Fibroblast of skin of right biceps (primary cell): Measurements from ENCODE around the gene ARL5B.
"Not testable (repeated sequence)": the region's sequence is repeated elsewhere in the genome, so short reads cannot be mapped to it uniquely, and the experiment has no call there.

Source experiments
- DNase-seq: peaks from one replicate; pipeline ENCODE4 v3.0.0-alpha.2; 2013

The ARL5B gene, protein sequence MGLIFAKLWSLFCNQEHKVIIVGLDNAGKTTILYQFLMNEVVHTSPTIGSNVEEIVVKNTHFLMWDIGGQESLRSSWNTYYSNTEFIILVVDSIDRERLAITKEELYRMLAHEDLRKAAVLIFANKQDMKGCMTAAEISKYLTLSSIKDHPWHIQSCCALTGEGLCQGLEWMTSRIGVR

DNA sequence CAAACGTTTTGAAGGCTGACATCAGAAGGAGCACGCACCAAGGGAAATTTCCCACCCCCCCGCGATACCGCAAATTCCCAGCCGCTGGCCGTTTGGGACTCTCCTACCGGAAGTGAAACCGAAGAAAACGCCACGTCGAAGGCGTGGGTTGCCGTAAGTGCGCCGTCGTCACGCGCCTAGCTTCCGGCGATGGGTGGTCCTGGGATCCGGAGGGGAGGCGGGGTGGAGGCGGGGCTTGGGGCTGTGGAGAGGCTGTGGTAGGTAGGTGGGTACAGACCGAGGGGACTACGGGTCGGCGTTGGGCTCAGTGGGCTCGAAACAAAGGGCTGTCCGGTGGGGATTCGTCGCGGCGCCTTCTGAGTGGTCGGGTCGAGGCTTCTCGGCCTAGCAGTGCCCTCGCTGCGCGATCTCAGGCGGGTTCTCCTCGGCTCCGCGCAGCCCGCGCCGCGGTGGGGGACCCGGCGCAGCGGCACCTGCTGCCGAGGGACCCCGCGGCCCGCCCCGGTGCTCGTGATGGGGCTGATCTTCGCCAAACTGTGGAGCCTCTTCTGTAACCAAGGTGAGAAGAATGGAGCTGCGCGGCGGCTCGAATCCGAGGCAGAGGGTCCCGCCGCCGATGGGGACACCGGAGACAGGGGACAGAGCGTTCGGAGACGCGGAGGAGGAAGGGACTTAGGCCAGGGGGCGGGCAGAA lies at the start of gene ARL5B:
Gene ARL5B, plus strand, starts transcription at position 307 of the 694 bp plus-strand sequence. Its CDS starts 207 bp downstream, at position 514.
- DNase-seq = peak; percentile 99

DNA sequence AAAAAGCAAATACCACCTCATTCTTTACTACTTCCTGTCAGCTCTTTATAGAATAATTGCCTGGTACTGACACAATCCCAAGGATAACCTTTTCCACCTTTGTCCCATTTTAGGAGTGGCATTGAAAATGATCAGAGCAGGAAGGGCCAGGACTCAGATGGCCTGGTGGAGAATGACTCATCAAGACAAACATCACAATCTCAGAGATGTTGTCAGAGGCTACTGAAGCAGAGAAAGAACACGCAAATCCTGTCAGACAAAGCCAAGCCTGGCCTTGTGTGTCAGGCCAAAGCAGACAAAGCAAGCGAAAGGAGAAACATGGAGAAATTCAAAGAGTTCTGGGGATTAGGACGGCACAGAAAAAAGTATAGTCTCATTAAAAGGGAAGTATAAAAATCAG lies 48.7 kb upstream of the ARL5B start:
- DNase-seq = peak; percentile 60

DNA sequence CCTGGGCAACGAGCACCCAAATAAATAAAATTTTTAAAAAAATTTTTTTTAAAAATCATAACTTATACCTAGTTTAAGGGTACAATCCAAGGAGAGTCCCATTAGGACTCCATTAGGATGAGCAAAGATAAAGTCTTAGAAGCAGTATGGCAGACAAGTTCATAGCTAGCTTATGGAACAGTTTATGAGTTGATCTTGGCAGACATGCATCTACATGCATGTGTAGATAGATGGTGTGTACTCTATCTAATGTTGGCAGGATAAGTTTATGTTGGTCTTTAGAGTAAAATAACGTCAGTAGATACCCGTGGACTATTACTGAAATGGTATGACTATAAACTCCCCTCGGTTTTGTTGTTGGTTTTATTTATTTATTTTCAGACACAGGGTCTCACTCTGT lies 48.1 kb upstream of the ARL5B start:
- no peak for DNase-seq

DNA sequence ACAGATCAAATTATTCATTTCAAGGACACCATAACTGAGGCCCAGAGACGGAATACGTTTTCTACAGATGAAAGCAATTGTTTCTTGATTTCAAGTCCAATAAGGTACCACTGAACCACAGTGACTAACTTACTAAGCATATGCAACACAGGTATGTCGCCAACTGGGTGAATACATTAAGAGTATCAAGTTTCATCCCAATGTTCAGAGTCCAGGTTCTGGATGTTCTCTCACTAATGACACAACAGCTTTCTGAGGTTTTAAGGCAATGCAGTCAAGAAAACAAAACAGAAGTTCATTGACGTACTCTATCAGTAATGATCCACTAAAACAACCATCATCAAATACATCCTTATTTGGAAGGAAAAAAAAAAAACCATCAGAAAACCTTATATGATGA lies 43.6 kb upstream of the ARL5B start:
- DNase-seq = no peak

DNA sequence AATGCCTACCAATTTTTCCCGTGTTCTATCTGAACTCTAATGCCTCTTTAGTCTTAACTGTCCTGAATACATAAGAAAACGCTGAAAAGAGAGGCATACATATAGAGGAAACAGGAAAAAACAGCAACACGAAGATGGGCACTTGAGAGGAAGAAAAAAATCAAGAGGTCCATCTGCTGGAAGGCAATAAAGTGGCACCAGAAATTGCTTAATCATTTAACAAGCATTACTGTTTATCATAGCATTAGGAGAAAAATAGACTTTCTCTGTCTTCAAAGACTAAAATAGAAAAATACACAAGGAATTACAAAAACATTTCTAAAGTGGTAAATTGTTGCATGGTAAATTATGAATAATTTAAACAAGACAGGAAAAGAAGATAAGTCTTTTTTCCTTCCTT lies 42.9 kb upstream of the ARL5B start:
- DNase-seq = no peak

DNA sequence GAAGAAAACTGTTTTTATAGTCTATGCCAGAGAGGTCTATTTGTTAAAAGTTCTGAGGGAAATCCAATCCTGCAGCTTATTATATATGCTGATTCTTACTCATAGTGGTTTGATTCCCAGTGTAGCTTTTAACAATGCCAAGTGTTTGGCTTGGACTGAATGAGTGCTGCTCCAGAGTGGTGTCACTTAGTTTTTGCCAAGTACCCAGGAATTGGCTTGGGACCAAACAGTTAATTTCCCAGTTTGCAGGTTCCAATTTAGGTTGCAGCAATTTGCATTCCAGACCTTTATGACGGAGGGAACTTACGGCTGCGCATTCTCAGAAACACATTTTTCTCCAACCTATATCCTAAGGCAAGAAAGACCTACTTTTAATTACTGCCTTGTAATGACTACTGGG lies 40.2 kb upstream of the ARL5B start:
- no peak for DNase-seq

DNA sequence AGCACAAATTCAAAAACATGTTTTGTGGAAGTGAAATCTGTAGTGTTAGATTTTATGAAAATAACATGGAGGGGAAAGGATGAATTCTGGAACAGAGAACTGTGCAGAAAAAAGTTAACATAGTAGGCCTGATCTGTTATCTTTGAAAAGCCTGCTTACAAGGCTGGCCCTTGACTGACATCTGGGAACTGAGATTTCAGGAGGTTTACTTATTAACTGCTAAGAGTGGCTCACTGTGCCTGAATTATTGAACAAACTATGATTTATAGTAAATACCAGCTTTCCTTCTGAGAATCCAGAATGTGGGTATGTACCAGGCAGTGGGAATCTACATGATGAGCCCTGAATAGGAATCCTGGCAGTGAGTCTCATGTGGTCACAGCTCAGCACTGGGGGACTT lies 38.4 kb upstream of the ARL5B start:
- DNase-seq = no peak

DNA sequence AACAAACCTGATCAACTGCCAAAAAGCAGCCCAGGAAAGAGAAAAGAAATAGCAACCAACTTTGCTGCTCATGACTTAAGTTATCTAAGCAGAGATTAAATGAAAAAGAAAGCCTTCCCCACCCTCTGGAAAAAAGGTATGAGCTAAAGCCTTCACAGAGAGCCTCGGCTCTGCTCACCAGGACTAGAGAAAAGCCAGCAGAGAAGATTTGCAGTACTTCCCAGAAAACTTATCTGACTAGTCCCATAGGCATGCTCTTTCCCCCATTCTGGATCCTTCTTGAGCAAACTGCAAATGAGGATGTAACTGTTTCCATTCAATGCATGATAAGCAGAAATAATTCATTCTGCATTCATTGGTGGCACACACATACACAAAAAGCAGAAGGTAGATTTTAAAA lies 35.6 kb upstream of the ARL5B start:
- peak; percentile 49 for DNase-seq

DNA sequence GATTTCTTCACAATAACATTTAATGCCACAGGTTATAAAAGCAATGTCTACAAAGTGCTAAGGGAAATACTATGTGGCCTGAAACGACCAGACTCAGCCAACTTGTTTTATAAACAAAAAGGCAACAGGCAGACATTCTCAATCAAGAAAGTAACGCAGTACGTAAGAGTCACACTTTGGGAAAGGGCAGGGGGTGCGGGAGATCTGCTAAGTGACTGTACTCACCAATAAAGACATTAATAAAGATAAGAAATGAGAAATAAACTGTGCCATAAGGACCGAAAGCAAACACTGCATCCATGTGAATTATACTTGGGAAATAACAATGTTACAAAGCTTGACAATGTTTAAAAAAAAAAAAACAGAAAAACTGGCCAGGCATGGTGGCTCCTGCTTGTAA lies 33.3 kb upstream of the ARL5B start:
- DNase-seq = no peak

DNA sequence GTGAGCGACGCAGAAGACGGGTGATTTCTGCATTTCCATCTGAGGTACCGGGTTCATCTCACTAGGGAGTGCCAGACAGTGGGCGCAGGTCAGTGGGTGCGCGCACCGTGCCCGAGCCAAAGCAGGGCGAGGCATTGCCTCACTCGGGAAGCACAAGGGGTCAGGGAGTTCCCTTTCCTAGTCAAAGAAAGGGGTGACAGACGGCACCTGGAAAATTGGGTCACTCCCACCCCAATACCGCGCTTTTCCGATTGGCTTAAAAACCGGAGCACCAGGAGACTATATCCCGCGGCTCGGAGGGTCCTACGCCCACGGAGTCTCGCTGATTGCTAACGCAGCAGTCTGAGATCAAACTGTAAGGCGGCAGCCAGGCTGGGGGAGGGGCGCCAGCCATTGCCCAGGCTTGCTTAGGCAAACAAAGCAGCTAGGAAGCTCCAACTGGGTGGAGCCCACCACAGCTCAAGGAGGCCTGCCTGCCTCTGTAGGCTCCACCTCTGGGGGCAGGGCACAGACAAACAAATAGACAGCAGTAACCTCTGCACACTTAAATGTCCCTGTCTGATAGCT lies 31.7 kb upstream of the ARL5B start:
- DNase-seq = peak; percentile 67

DNA sequence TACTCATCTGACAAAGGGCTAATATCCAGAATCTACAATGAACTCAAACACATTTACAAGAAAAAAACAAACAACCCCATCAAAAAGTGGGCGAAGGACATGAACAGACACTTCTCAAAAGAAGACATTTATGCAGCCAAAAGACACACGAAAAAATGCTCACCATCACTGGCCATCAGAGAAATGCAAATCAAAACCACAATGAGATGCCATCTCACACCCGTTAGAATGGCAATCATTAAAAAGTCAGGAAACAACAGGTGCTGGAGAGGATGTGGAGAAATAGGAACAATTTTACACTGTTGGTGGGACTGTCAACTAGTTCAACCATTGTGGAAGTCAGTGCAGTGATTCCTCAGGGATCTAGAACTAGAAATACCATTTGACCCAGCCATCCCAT lies 26.7 kb upstream of the ARL5B start:
- not testable (repeated sequence) for DNase-seq

DNA sequence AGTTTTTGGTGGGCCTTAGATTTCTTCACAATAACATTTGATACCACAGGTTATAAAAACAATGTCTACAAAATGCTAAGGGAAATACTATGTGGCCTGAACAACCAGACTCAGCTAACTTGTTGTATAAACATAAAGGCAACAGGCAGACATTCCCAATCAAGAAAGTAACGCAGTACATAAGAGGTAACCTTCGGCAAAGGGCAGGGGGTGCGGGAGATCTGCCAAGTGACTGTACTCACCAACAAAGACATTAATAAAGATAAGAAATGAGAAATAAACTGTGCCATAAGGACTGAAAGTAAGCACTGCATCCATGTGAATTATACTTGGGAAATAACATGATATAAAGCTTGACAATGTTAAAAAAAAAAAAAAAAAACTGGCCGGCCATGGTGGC lies 23.2 kb upstream of the ARL5B start:
- DNase-seq = no peak

DNA sequence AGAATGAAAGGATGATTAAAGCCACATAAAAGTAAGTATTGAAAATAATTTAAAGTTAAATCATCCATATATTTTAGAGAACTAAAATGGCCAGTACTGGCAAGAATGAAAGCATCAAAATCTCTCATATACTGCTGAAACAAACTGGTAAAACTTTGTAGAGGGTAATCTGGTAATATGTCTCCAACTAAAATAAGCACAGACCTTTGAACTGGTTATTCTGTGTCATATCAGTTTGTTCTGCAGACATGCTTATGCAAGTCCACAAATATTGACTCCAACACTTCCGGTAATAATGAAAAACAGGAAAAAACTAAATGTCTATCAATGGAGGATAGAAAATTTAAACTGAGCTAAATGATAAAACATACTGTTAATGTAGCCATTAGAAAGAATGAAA lies 21.8 kb upstream of the ARL5B start:
- DNase-seq = not testable (repeated sequence)

DNA sequence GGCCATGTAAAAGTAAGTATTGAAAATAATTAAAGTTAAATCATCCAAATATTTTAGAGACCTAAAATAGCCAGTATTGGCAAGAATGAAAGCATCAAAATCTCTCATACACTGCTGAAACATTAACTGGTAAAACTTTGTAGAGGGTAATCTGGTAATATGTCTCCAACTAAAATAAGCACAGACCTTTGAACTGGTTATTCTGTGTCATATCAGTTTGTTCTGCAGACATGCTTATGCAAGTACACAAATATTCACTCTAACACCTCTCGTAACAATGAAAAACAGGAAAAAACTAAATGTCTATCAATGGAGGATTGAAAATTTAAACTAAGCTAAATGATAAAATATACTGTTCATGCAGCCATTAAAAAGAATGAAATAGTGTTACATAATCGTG lies 19.5 kb upstream of the ARL5B start:
- DNase-seq = not testable (repeated sequence)

DNA sequence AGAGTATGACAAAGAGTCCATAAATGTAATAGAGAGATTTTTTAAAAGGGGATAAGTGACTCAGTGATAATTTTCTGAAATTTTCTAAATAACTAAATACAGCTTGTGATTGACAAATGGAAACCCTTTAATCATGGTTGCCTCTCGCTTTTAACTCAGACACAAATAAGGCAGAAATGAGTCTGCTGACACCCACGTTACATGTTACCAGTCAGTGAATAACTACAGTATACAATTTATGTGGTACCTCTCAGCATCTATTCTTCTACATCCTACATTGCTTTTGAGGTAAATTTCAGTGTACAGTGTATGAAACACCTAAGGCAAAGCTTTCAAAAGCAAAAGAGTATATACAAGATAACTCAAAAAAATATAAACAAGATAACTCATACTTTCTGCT lies 12.1 kb upstream of the ARL5B start:
- no peak for DNase-seq

DNA sequence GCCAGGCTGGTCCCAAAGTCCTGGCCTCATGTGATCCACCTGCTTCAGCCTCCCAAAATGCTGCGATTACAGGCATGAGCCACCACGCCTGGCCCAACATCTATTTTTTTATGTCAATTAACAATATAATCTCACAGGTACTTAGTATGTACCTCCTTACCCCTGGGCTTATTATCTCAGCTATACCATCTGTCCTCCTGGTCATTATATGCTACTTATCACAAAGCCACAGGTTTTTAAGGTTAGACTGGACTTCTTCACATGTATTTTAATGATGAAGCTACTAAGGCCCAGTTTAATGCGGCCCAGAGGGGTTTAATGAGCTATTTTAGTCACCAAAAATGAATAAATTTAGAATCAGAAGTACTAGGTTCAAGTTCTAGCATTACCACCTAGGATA lies 11.3 kb upstream of the ARL5B start:
- DNase-seq = no peak

DNA sequence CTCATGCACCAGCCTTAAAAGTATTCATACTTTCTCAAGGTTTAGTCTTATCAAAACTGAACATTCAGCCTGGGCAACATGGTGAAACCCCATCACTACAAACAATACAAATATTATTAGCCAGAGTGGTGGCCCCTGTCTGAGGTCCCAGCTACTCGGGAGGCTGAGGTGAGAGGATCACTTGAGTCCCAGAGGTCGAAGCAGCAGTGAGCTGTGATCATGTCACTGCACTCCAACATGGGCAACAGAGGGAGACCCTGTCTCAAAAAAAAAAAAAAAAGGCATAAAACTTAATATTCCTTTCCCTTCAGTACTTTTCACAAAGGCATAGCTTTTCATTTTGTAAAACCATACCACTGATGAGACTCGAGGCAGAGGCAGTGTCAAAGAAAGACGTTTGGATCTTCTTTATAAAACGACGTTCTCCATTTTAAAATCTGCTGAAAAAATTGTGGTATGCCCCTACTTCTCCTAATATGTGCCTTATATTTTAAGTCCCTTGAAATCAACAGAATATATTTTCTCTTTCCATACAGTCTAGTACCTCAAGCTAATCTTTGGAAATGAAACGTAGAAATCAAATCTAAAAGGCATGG lies 9.8 kb upstream of the ARL5B start:
- no peak for DNase-seq

DNA sequence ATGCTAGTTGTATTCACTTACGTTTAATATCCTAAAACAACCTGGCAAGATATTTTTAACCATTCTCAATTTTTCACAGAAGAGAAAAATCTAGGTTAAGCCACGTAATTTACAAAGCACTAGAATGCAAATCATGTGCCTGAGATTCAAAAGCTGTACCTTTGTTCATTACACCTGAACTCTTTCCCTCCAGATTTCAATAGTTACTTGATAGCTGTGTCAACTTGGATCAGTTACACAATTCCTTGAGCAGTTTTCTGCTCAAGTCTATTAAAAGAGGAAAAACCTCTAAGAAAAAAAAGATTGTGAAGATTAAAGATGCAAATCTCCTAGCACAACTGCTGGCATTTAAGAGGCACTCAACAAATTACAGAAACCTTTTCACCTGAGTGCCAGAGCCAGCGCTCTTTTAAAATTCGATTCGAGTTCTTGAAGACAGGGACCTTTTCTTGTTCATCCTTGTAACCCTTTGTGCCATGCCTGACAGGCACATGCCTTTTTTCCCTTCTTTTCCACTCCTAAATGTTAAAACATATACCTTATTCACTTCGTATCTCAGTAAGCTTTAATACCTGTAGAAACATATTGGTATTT lies 8.7 kb upstream of the ARL5B start:
- no peak for DNase-seq

DNA sequence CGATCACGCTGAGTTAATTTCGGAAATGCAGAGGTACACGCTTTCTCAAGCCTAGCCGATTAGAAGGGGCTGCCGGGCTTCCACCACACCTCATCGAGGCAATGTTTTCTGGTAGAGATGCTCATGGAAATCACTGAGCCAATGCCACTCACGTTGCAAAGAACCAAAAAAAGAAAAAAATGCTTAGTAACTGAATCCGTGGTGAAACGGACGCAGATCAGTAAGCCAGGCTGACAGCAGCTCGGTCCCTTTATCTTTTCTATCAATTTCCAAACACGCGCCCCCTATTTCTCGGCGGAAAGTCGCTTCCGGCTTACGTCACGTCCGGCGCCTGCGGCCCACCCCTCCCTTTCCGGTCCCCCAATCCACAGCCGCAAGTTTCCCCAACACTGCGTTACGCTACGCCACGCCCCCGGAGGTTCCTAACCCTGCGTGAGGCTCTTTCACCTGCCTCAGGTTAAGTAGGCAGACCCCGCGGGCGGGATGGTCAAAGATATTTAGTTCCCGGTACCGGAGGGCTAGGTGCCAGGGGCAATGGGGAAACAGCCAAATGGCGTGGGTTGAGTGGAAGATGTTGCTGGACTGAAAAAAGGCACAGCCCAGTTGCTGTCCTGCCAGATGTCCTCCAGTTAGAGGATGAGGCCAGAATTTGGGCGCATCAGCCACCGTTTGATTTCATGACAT lies 7.8 kb upstream of the ARL5B start, which contains the start of gene NSUN6:
Gene NSUN6, minus strand, starts transcription at position 264 of the 684 bp plus-strand sequence. CDS start 384 bp downstream, outside the sequence.
- DNase-seq = peak; percentile 86

DNA sequence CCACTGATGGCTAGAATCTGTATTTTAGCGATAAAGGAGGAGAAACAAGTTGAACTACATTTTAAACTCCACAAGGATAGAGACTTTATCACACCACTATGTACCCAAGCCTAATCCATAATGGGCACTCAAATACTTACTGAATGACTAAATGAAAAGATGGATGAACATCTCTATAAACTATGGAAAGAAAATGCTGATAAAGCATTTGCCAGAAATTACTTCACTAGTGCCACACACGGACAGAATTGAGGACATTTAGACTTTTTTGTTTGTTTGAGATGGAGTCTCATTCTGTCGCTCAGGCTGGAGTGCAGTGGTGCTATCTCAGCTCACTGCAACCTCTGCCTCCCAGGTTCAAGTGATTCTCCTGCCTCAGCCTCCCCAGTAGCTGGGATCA lies 6.1 kb upstream of the ARL5B start:
- no peak for DNase-seq

DNA sequence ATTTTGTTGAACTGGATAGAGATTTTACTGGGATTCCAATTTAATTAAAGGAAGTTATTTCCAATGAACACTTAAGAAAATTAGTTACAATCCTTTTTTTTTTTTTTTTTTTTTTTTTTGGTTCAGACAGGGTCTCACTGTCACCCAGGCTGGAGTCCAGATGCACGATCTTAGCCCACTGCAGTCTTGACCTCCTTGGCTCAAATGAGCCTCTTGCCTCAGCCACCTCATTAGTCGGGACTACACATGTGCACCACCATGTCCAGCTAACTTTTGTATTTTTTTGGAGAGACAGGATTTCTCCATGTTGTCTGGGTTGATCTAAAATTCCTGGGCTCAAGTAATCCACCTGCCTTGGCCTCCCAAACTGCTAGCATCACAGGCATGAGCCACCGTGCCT lies 2.5 kb upstream of the ARL5B start:
- DNase-seq = no peak

DNA sequence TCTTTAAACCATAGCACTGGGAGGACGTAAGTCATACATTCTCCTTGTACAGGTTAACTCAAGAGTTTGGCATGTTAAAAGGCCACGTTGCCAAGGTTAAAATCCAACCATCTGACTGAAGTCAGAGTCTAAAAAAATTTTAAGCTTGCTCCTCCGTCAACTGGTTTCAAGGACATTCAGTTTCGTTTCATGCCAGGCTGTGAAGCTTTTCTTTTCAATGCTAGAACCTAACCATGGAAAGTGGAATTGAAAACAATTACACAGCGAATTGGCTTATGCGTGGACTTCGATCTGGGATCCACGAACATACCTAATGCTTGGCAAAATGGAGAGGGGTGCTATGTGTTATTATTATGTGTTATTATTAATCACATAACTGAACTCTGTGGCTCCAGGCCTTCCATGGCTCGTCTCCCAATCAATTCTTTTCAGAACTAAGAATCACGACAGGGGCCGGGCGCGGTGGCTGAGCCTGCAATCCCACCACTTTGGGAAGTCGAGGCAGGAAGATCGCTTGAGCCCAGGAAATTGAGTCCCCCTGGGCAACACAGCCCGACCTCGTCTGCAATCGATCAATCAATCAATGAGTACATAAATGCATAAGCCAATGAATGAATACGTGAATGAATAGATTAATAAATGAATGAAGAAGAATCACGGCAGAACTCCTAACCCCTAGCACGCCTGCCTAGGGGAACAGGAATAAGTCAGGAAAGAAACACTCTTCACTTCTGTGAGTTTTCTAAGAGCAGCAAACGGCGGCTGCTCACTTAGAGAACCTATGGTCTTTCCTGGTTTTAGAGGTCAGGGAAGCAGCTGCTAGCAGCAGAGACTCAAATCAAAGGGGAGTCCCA lies 733 bp upstream of the ARL5B start:
- peak; percentile 45 for DNase-seq
